Stimulated activated memory B cell treated with anti-CD40 and anti-IgM and Interleukin-4, amounts not matched to agents 10 μg/mL and 1 μg/mL and 100 μg/mL, for 72 hours (primary cell): ENCODE data around the gene KHDRBS1.
"Not testable (repeated sequence)": the region's sequence is repeated elsewhere in the genome, so short reads cannot be mapped to it uniquely, and the experiment has no call there.

ENCODE experiments used
- ATAC-seq: fragments of 150-1000 bp; cut with Tn5 transposase; 2 replicates; pipeline ENCODE4 v1.10.0; 2021
- H3K27ac Mint-ChIP-seq: one replicate; pipeline ENCODE4 v1.8.0; 2022; ENCODE audit warnings: mild to moderate bottlenecking, mixed read lengths
- H3K27me3 Mint-ChIP-seq: one replicate; pipeline ENCODE4 v1.8.0; 2022; ENCODE audit warnings: mixed read lengths
- H3K36me3 Mint-ChIP-seq: one replicate; pipeline ENCODE4 v1.8.0; 2022; ENCODE audit warnings: mixed read lengths
- H3K4me1 Mint-ChIP-seq: one replicate; pipeline ENCODE4 v1.8.0; 2022; ENCODE audit warnings: mixed read lengths
- H3K4me3 Mint-ChIP-seq: one replicate; pipeline ENCODE4 v1.8.0; 2022; ENCODE audit warnings: mild to moderate bottlenecking, moderate library complexity, mixed read lengths
- H3K9me3 Mint-ChIP-seq: one replicate; pipeline ENCODE4 v1.8.0; 2022; ENCODE audit warnings: mixed read lengths

KHDRBS1 gene

GRCh38 chr1:32068957-32069588 is 55.4 kb downstream of the KHDRBS1 start:
- Mint-ChIP-seq H3K4me3 (no peak overlapping the region), H3K4me1 (peaks cover 32% of the 10 kb centered on the region), H3K27me3 (no peaks in the 10 kb centered on the region), H3K9me3 (no peaks in the 10 kb centered on the region), H3K27ac (no peak overlapping the region), H3K36me3 (no peaks in the 10 kb centered on the region)
- no peak for ATAC-seq

GRCh38 chr1:32071758-32072621 is 58.3 kb downstream of the KHDRBS1 start:
- Mint-ChIP-seq H3K36me3 (peaks cover 1% of the 10 kb centered on the region), H3K9me3 (no peaks in the 10 kb centered on the region), H3K4me1 (peaks cover 43% of the 10 kb centered on the region), H3K27ac (peak overlapping the region; percentile 89), H3K4me3 (peak overlapping the region; percentile 85), H3K27me3 (no peaks in the 10 kb centered on the region)
- ATAC-seq: no peak

DNA sequence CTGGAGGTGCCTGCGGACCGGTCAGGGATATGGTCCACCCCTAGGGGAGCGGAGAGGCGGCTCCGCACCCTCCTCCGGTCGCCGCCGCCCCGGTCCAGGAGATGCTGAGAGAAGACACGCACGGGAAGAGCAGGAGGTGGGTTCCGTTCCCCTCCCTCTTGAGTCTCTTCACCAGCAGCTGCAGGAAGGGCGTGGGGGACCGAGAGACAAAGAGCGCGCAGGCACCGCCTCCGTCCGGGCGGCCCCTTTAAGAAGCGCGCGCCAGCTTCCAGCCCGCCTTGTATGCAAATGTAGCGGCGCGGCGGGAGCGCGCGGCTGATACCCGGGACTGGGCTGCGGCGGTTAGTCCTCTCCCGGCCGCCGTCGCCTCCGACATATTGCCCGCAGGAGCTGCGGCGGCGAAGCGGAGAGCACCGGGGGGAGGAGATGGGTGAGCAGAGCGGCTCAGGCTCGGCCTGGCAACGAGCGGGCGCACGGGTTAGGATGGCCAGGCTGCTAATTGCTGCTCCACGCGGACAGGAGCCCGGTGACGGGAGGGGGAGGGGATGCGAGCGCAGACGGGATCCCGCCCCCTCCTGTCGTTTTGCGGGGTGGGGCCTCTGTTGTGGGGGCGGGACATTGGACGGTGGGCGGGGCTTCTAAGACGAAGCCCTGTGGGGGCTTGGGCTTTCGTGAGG is 59.1 kb downstream of the KHDRBS1 start, which contains the start of gene TMEM39B:
Gene TMEM39B (plus strand): TSS at position 318 of the 677 bp plus-strand sequence. CDS start 109 bp downstream, at position 427.
- H3K4me1 Mint-ChIP-seq: peaks cover 49% of the 10 kb centered on the region

GRCh38 chr1:32073299-32074229 is 59.9 kb downstream of the KHDRBS1 start:
- ATAC-seq: no peak
- Mint-ChIP-seq H3K27ac (peak overlapping the region; percentile 89), H3K4me3 (peak overlapping the region; percentile 85), H3K27me3 (no peaks in the 10 kb centered on the region), H3K9me3 (no peaks in the 10 kb centered on the region), H3K4me1 (peaks cover 50% of the 10 kb centered on the region), H3K36me3 (peaks cover 10% of the 10 kb centered on the region)

More for the DNA sequence above, 59.1 kb downstream of the KHDRBS1 start, which contains the start of gene TMEM39B:
- peak; percentile 96 for ATAC-seq
- Mint-ChIP-seq H3K27me3 (no peaks in the 10 kb centered on the region), H3K4me3 (peak within 1 kb of the TSS; percentile 85), H3K36me3 (peaks cover 9% of the 10 kb centered on the region), H3K9me3 (no peaks in the 10 kb centered on the region), H3K27ac (peak within 1 kb of the TSS; percentile 89)

DNA sequence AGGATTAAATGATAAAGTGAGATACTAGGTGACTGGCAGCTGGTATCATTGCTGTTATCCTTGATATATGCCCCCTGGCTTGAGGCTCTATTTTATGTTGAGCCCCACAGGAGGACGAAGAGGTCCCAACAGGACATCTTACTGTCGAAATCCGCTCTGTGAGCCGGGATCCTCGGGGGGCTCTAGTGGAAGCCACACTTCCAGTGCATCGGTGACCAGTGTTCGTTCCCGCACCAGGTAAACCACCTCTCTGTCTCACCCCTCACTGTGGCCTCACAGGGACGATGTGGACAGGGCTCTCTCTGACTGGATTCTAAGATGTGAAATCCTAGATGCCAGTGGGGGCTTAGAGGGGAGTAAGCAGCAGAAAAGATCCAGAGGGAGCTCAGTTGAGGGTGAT is 61.2 kb downstream of the KHDRBS1 start:
- ATAC-seq: no peak
- Mint-ChIP-seq H3K4me3 (no peak overlapping the region), H3K27me3 (no peaks in the 10 kb centered on the region), H3K4me1 (peaks cover 50% of the 10 kb centered on the region), H3K27ac (peak overlapping the region; percentile 18), H3K36me3 (peaks cover 18% of the 10 kb centered on the region), H3K9me3 (no peaks in the 10 kb centered on the region)

- H3K9me3 Mint-ChIP-seq: no peaks in the 10 kb centered on the region
- H3K4me1 Mint-ChIP-seq: peaks cover 55% of the 10 kb centered on the region
- no peak overlapping the region for H3K4me3 Mint-ChIP-seq
- no peaks in the 10 kb centered on the region for H3K27me3 Mint-ChIP-seq
- ATAC-seq: no peak
- H3K27ac Mint-ChIP-seq: peak overlapping the region; percentile 43
- peaks cover 24% of the 10 kb centered on the region for H3K36me3 Mint-ChIP-seq
Observed at GRCh38 chr1:32077451-32077850, 63.8 kb downstream of the KHDRBS1 start.

- Mint-ChIP-seq H3K4me3 (no peak overlapping the region), H3K4me1 (peaks cover 33% of the 10 kb centered on the region), H3K36me3 (peaks cover 48% of the 10 kb centered on the region), H3K9me3 (no peaks in the 10 kb centered on the region), H3K27ac (peak overlapping the region; percentile 20), H3K27me3 (no peaks in the 10 kb centered on the region)
- ATAC-seq: peak; percentile 54
Observed at GRCh38 chr1:32082022-32082421, 68.4 kb downstream of the KHDRBS1 start.

- H3K27me3 Mint-ChIP-seq, H3K4me3 Mint-ChIP-seq, ATAC-seq, H3K27ac Mint-ChIP-seq, H3K9me3 Mint-ChIP-seq: not testable (repeated sequence)
- Mint-ChIP-seq H3K36me3 (peaks cover 26% of the 10 kb centered on the region), H3K4me1 (peaks cover 19% of the 10 kb centered on the region)
Observed at GRCh38 chr1:32086381-32086780, 72.7 kb downstream of the KHDRBS1 start.

GRCh38 chr1:32091176-32091575 is 77.5 kb downstream of the KHDRBS1 start:
- Mint-ChIP-seq H3K36me3 (peaks cover 37% of the 10 kb centered on the region), H3K4me3 (no peak overlapping the region), H3K27ac (no peak overlapping the region)

DNA sequence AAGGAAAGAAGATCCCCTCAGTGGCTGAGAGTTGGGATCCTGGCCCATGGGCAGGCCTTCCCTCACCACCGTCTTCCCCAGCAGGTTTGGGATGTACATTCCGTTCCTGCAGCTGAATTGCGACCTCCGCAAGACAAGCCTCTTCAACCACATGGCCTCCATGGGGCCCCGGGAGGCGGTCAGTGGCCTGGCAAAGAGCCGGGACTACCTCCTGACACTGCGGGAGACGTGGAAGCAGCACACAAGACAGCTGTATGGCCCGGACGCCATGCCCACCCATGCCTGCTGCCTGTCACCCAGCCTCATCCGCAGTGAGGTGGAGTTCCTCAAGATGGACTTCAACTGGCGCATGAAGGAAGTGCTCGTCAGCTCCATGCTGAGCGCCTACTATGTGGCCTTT is 77.9 kb downstream of the KHDRBS1 start:
- no peak for ATAC-seq
- Mint-ChIP-seq H3K27ac (no peak overlapping the region), H3K4me1 (no peaks in the 10 kb centered on the region), H3K4me3 (no peak overlapping the region), H3K27me3 (no peaks in the 10 kb centered on the region), H3K36me3 (peaks cover 35% of the 10 kb centered on the region), H3K9me3 (no peaks in the 10 kb centered on the region)

More at GRCh38 chr1:32091176-32091575, 77.5 kb downstream of the KHDRBS1 start:
- Mint-ChIP-seq H3K27me3 (no peaks in the 10 kb centered on the region), H3K4me1 (no peaks in the 10 kb centered on the region), H3K9me3 (no peaks in the 10 kb centered on the region)
- no peak for ATAC-seq
